Measurements from ENCODE around the gene MANEAL. TPM values are rescaled to one million over a fixed set of nuclear protein-coding genes. Genes with fewer than 3 reads are reported as not detected.

Gene MANEAL
- total RNA-seq, 2 donors from 2014 or later = 0.99 to 6.2 TPM

DNA sequence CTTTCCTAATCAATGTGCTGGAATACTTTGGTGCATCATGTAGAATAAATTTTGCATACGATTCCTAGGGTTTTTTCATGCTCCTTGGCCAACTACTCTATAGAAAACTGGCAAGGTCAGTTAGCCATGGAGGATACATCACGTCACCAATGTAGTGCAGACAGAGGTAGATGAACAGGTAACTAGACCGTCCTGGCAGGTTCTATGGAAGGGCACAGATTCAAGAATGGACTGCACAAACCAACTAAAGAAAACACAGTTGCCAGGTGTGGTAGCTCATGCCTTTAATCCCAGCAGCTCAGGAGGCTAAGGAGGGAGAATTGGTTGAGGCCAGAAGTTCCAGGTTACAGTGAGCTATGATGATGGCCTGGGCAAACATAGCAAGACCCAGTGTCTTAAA, 55.8 kb downstream of the MANEAL start:
- no peak overlapping the region for H3K27ac ChIP-seq
- no peaks in the 10 kb centered on the region for H3K36me3 ChIP-seq (replicated peaks in 1 of 2; ENCODE audit: insufficient read depth in 1 of 2, low read depth in 2 of 2)
- TF ChIP-seq POLR2A (IDR thresholded peaks at IDR 0.05) (no peak), CTCF (IDR thresholded peaks at IDR 0.05) (no peak)
- no peaks in the 10 kb centered on the region for H3K27me3 ChIP-seq
- DNase-seq = no peak
- no peak overlapping the region for H3K4me3 ChIP-seq
- ATAC-seq = no peak
- no peaks in the 10 kb centered on the region for H3K9me3 ChIP-seq
- WGBS, 2 donors = 92 to 98% methylated on average over 3 of the region's 3 CpGs
- peaks cover 15% of the 10 kb centered on the region for H3K4me1 ChIP-seq
- intact Hi-C loops (cut with DNase I) = no loop called here

DNA sequence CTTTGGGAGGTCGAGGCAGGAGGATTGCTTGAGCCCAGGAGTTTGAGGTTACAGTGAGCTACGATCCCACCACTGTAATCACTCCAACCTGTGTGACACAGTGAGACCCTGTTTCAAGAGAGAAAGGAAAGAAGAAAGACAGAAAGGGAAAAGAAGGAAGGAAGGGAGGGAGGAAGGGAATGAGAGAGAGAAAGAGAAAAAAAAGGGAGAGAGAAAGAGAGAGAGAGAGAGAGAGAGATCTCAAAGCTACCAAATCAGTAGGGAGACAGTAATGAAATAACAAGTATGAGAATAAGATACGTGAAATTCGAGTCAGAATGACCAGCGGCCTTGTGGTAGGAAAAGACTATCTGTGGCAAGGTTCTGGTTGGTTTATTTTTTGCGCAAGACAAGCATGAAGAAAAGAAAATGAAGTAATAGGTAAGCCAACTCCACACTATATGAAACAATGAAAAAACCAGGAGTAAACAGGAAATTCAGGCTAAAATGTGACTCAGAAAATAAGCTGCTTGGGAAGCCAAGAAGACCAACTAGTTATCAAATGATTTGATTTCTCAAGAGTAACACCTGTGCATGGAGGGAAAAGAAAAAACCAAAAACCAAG, 56.8 kb downstream of the MANEAL start:
- Histone ChIP-seq H3K4me3 (no peak overlapping the region), H3K36me3 (replicated peaks in 1 of 2; ENCODE audit: insufficient read depth in 1 of 2, low read depth in 2 of 2) (no peaks in the 10 kb centered on the region), H3K27ac (no peak overlapping the region), H3K4me1 (peaks cover 14% of the 10 kb centered on the region), H3K9me3 (no peaks in the 10 kb centered on the region), H3K27me3 (no peaks in the 10 kb centered on the region)
- WGBS, 2 donors = 86 to 89% methylated on average over 6 of the region's 6 CpGs
- intact Hi-C loops (cut with DNase I) = loop anchor here (10.0 kb wide), 2 partner anchors 56 to 156 kb away; partner anchors contain the start of genes CDCA8 and MANEAL
- ATAC-seq = no peak
- TF ChIP-seq CTCF (IDR thresholded peaks at IDR 0.05) = no peak
- no peak for TF ChIP-seq POLR2A (IDR thresholded peaks at IDR 0.05)
- DNase-seq = no peak

Other genes with a start within 250 kb of the MANEAL start
- 10 to 100 TPM in 1 of 2 donors, 1 to 10 TPM in 1; 7.0 to 33.9 TPM for gene SNIP1, start 239.6 kb upstream of the MANEAL start, total RNA-seq
- 10 to 100 TPM; 16.5 to 19.5 TPM for gene DNALI1, start 236.9 kb upstream of the MANEAL start, total RNA-seq
- 10 to 100 TPM; 22.8 to 33.0 TPM for gene GNL2, start 197.9 kb upstream of the MANEAL start, total RNA-seq
- 1 to 10 TPM in 1 of 2 donors, under 1 TPM in 1; 0.66 to 1.0 TPM for gene RSPO1, start 159.0 kb upstream of the MANEAL start, total RNA-seq
- not detected for gene CDCA8, start 101.3 kb upstream of the MANEAL start, total RNA-seq
- gene EPHA10, start 28.7 kb upstream of the MANEAL start, total RNA-seq = 1 to 10 TPM; 1.6 to 2.0 TPM
- 10 to 100 TPM; 26.2 to 71.9 TPM for gene C1orf122, start 13.9 kb downstream of the MANEAL start, total RNA-seq
- gene YRDC, start 14.4 kb downstream of the MANEAL start, total RNA-seq = 10 to 100 TPM in 1 of 2 donors, 1 to 10 TPM in 1; 6.2 to 11.9 TPM
- gene MTF1, start 65.7 kb downstream of the MANEAL start, total RNA-seq = 1 to 10 TPM; 1.3 to 3.9 TPM
- 10 to 100 TPM; 11.5 to 13.5 TPM for gene INPP5B, start 153.2 kb downstream of the MANEAL start, total RNA-seq
- 10 to 100 TPM; 22.1 to 54.1 TPM for gene SF3A3, start 196.2 kb downstream of the MANEAL start, total RNA-seq
- gene FHL3, start 211.7 kb downstream of the MANEAL start, total RNA-seq = 1 to 10 TPM; 7.3 to 7.8 TPM
- 10 to 100 TPM; 10.9 to 13.2 TPM for gene UTP11, start 218.9 kb downstream of the MANEAL start, total RNA-seq